Right atrium auricular region (tissue), 2 donors: ENCODE results near the gene OR51B5. TPM values are rescaled to one million over a fixed set of nuclear protein-coding genes. Genes with fewer than 3 reads are reported as not detected.
"Not testable (repeated sequence)": the region's sequence is repeated elsewhere in the genome, so short reads cannot be mapped to it uniquely, and the experiment has no call there.

Source experiments
- DNase-seq: peaks from one replicate; pipeline ENCODE4 v3.0.0-alpha.2; 2019; ENCODE audit warnings: low spot score
- H3K27ac ChIP-seq, 2 donors: fragments of 200-600 bp; sonication (generic); 1 replicate in 1 of 2; 2 replicates in 1 of 2; pipeline ENCODE4 v1.5.1; 2016 to 2019
- H3K27me3 ChIP-seq, 2 donors: fragments of 200-600 bp; sonication (generic); one replicate each; pipeline versions ENCODE4 v1.5.1 to v1.6.0; 2017 to 2019
- H3K36me3 ChIP-seq: fragments of 200-600 bp; sonication (generic); one replicate; pipeline ENCODE4 v1.5.1; 2016
- H3K4me1 ChIP-seq, 2 donors: fragments of 200-600 bp; sonication (generic); one replicate each; pipeline versions ENCODE4 v1.5.1 to v1.6.0; 2017 to 2019
- H3K4me3 ChIP-seq, 2 donors: fragments of 200-600 bp; sonication (generic); 1 replicate in 1 of 2; 2 replicates in 1 of 2; pipeline ENCODE4 v1.5.1; 2017 to 2019; ENCODE audit warnings: mild to moderate bottlenecking in 1 of 2, moderate library complexity in 1 of 2
- H3K9me3 ChIP-seq, 2 donors: fragments of 200-600 bp; sonication (generic); one replicate each; pipeline ENCODE4 v1.5.1; 2019
- total RNA-seq, 2 donors: library from RNA; depleted of rRNA; stranded (reverse); fragments of >200 nt; gene quantifications; one replicate each; pipeline ENCODE4 v1.1.0, GENCODE V29; 2016
- TF ChIP-seq, protein P1 (sequence below), 2 donors: fragments of 200-600 bp; sonication (generic); IDR thresholded peaks; one replicate each; pipeline ENCODE4 v1.5.1; 2019; ENCODE audit warnings: antibody characterized with exemption in 2 of 2

The OR51B5 gene
- total RNA-seq, 2 donors from 2014 or later: not detected

DNA sequence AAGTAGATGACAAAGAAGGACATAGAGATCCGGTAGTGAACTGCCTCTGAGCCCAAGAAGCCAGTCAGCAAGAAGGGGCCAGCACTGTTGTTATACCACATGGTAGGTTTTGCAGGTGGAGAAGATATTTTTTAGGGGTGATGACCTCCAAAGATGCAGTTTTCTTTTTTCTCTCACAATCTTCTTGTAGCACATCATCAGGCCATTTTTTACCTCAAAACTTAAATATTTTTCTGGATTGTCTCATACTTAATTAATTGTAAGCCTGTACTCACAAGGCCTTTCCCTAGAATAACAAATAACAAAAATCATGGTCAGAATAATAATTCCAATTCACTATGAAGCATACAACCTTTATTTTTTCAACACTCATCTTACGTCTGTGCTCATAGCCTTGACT lies 41.5 kb downstream of the OR51B5 start, which contains the start of gene OR51B4:
Gene OR51B4 (minus strand): TSS at position 101 of the 400 bp plus-strand sequence. CDS start 0 bp downstream, at position 101.
- no peak for DNase-seq
- TF ChIP-seq, protein P1, sequence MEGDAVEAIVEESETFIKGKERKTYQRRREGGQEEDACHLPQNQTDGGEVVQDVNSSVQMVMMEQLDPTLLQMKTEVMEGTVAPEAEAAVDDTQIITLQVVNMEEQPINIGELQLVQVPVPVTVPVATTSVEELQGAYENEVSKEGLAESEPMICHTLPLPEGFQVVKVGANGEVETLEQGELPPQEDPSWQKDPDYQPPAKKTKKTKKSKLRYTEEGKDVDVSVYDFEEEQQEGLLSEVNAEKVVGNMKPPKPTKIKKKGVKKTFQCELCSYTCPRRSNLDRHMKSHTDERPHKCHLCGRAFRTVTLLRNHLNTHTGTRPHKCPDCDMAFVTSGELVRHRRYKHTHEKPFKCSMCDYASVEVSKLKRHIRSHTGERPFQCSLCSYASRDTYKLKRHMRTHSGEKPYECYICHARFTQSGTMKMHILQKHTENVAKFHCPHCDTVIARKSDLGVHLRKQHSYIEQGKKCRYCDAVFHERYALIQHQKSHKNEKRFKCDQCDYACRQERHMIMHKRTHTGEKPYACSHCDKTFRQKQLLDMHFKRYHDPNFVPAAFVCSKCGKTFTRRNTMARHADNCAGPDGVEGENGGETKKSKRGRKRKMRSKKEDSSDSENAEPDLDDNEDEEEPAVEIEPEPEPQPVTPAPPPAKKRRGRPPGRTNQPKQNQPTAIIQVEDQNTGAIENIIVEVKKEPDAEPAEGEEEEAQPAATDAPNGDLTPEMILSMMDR (IDR thresholded peaks at IDR 0.05): no peak

DNA sequence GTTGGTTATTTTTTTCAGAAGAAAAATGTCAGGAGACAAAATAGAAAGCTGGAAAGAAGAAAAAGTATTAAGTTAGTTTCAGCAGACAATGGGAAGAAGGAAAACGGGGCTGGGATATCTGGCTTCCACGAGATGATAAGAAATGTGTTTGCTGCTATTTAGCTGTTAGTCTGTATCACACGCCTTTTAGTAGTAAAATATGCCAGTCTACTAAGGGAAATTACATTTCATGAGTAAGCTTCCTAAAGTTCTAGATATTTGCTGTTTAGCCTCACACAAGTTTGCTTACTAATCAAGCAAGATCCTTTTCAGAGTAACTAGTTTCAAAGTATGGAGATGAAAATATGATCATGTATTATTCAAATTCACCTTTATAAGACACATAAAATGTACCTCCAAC lies 43.1 kb downstream of the OR51B5 start:
- DNase-seq: no peak
- Histone ChIP-seq H3K36me3 (no peaks in the 10 kb centered on the region), H3K27ac (no peak overlapping the region), H3K4me3 (no peak overlapping the region), H3K4me1 (no peaks in the 10 kb centered on the region), H3K27me3 (no peaks in the 10 kb centered on the region), H3K9me3 (no peaks in the 10 kb centered on the region)
- TF ChIP-seq, protein P1 (IDR thresholded peaks at IDR 0.05): no peak

More for the DNA sequence above, 41.5 kb downstream of the OR51B5 start, which contains the start of gene OR51B4:
- Histone ChIP-seq H3K4me1 (no peaks in the 10 kb centered on the region), H3K27ac (no peak within 1 kb of the TSS), H3K27me3 (no peaks in the 10 kb centered on the region), H3K4me3 (no peak within 1 kb of the TSS), H3K36me3 (no peaks in the 10 kb centered on the region), H3K9me3 (no peaks in the 10 kb centered on the region)

DNA sequence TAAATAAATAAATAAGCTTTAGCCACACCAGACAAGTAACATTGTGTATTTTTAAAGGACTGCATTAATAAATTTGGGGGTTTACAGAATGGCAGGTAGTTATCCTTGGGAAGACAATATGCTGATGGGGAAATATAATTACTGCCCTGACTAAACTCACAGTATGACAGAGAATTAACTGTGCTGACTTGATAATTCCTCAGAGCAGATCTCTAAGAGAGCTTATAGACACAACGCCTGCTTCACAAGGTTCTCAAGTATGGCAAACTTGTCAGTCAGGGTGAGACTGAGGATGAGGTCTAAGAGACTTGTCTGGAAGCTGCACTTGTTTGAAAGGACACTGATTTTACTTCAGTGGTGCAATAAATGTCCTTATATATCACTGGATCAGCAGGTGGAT lies 44.9 kb downstream of the OR51B5 start:
- H3K4me1 ChIP-seq: no peaks in the 10 kb centered on the region
- no peak overlapping the region for H3K4me3 ChIP-seq
- DNase-seq: no peak
- no peaks in the 10 kb centered on the region for H3K9me3 ChIP-seq
- TF ChIP-seq, protein P1 (IDR thresholded peaks at IDR 0.05): no peak
- no peaks in the 10 kb centered on the region for H3K36me3 ChIP-seq
- H3K27ac ChIP-seq: no peak overlapping the region
- H3K27me3 ChIP-seq: no peaks in the 10 kb centered on the region

DNA sequence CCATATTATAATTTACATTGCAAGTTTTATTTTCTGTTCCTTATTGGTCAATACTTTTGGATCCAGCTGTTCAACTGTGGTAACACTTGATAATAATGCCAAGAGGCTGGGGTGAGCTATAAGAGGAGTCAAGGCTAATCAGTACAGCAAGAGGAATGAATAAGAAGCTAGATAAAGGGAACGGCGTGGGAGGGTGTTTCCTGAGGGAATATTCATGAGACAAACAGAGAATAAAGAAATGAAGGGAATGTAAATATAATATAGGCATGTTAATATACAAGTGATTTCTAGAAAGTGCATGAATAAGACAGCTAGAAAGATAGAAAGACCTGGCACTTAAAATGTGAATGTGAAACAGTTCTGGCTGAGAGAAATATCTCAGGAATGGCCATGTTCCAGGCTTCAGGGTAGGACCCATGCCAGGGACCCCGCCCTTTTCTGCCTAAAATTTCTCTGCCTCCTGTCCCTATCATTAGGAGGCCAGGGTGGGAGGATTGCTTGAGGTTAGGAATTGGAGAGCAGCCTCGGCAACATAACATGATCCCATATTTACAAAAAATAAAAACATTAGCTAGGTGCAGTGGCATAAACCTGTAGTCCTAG lies 45.5 kb downstream of the OR51B5 start:
- Histone ChIP-seq H3K27me3 (no peaks in the 10 kb centered on the region), H3K36me3 (no peaks in the 10 kb centered on the region), H3K9me3 (no peaks in the 10 kb centered on the region), H3K27ac (no peak overlapping the region), H3K4me3 (no peak overlapping the region), H3K4me1 (no peaks in the 10 kb centered on the region)
- TF ChIP-seq, protein P1 (IDR thresholded peaks at IDR 0.05): no peak
- no peak for DNase-seq

DNA sequence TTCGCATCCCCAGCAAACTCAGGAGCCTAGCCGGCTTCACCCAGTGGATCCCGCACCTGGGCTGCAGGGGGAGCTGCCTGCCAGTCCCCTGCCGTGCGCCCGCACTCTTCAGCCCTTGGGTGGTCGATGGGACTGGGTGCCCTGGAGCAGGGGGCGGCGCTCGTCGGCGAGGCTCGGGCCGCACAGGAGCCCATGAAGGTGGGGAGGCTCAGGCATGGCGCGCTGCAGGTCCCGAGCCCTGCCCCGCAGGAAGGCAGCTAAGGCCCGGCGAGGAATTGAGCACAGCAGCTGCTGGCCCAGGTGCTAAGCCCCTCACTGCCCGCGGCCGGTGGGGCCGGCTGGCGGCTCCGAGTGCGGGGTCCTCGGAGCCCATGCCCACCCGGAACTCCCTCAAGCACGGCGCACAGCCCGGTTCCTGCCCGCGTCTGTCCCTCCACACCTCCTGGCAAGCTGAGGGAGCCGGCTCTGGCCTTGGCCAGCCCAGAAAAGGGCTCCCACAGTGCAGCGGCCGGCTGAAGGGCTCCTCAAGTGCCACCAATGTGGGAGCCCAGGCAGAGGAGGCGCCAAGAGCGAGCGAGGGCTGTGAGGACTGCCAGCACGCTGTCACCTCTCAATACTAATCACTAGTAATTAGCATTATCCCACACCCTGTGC lies 48.9 kb downstream of the OR51B5 start:
- H3K9me3 ChIP-seq, DNase-seq, H3K4me3 ChIP-seq, H3K4me1 ChIP-seq, H3K27ac ChIP-seq, H3K36me3 ChIP-seq, H3K27me3 ChIP-seq: not testable (repeated sequence)

DNA sequence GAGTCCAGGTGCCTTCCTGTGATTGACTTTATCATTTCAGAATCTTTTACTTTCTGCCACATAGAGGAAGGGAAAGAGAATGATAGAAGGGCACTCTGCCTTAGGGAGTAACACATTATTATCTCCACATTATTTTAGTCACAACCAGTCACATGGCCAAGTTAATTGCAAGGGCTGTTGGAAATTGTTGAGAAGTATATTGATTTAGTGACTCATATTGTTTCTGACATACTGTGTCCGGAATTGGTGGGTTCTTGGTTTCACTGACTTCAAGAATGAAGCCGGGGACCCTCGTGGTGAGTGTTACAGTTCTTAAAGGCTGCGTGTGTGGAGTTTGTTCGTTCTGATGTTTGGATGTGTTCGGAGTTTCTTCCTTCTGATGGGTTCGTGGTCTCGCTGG lies 50.3 kb downstream of the OR51B5 start:
- Histone ChIP-seq H3K36me3 (no peaks in the 10 kb centered on the region), H3K4me1 (no peaks in the 10 kb centered on the region), H3K27me3 (no peaks in the 10 kb centered on the region), H3K27ac (no peak overlapping the region), H3K4me3 (no peak overlapping the region), H3K9me3 (no peaks in the 10 kb centered on the region)
- TF ChIP-seq, protein P1 (IDR thresholded peaks at IDR 0.05): no peak
- no peak for DNase-seq

Other genes starting within 250 kb of the OR51B5 start
- gene OR52A5, start 205.2 kb downstream of the OR51B5 start, total RNA-seq: not detected
- not detected for gene OR52A1, start 188.8 kb downstream of the OR51B5 start, total RNA-seq
- gene OR51V1, start 142.8 kb downstream of the OR51B5 start, total RNA-seq: not detected
- 1,000 to 10,000 TPM; 1,514 to 1,650 TPM for gene HBB, start 116.5 kb downstream of the OR51B5 start, total RNA-seq
- gene HBD, start 109.0 kb downstream of the OR51B5 start, total RNA-seq: 1 to 10 TPM; 2.1 to 2.4 TPM
- not detected for gene HBG1, start 93.7 kb downstream of the OR51B5 start, total RNA-seq
- gene HBG2, start 88.7 kb downstream of the OR51B5 start, total RNA-seq: under 1 TPM in 1 of 2 donors, not detected in 1; 0.90 TPM
- not detected for gene HBE1, start 73.6 kb downstream of the OR51B5 start, total RNA-seq
- not detected for gene OR51B4, start 41.6 kb downstream of the OR51B5 start, total RNA-seq
- not detected for gene OR51B2, start 19.2 kb downstream of the OR51B5 start, total RNA-seq
- gene OR51B6, start 8.0 kb upstream of the OR51B5 start, total RNA-seq: not detected
- not detected for gene OR51M1, start 40.3 kb upstream of the OR51B5 start, total RNA-seq
- gene OR51Q1, start 78.6 kb upstream of the OR51B5 start, total RNA-seq: not detected
- gene OR51I1, start 98.0 kb upstream of the OR51B5 start, total RNA-seq: not detected
- not detected for gene OR51I2, start 105.8 kb upstream of the OR51B5 start, total RNA-seq
- gene OR52D1, start 145.2 kb upstream of the OR51B5 start, total RNA-seq: not detected
- gene UBQLN3, start 166.4 kb upstream of the OR51B5 start, total RNA-seq: not detected
- under 1 TPM in 1 of 2 donors, not detected in 1; 0.30 TPM for gene UBQLNL, start 173.2 kb upstream of the OR51B5 start, total RNA-seq
- not detected for gene OR52H1, start 205.0 kb upstream of the OR51B5 start, total RNA-seq
- gene OR52B6, start 237.4 kb upstream of the OR51B5 start, total RNA-seq: not detected